IMR-90 (cell line): Measurements from ENCODE around the gene PLD1. TPM values are rescaled to one million over a fixed set of nuclear protein-coding genes. Genes with fewer than 3 reads are reported as not detected.
A peak's percentile ranks its signal among the peaks of the same experiment; 100 is the strongest.

ENCODE experiments used
- ATAC-seq: fragments of 200-7000 bp; cut with Tn5 transposase; 2 replicates; pipeline ENCODE4 v1.9.1; 2020; ENCODE audit warnings: low read depth, mild to moderate bottlenecking, moderate library complexity
- BruUV-seq: library from RNA; stranded (reverse); fragments of 400-500 nt; replicated peaks from 2 replicates; lab custom pipeline; 2021; lab: Mats Ljungman, UMichigan
- CTCF ChIA-PET: fragments of 300-600 bp; formaldehyde crosslinking; extraction: SDS; loops from one replicate; lab custom pipeline; 2021; ENCODE audit warnings: antibody characterized with exemption; lab: Yijun Ruan, JAX
- POLR2A ChIA-PET: fragments of 300-600 bp; sonication (Branson Sonifier 250); formaldehyde crosslinking; loops from one replicate; lab custom pipeline; 2022; ENCODE audit warnings: antibody characterized with exemption; ENCODE audit not compliant: unreplicated experiment; lab: Charles Lee
- DNase-seq: peaks from one replicate; pipeline ENCODE4 v3.0.0; 2013
- H2AFZ ChIP-seq: replicated peaks from 2 replicates; pipeline ENCODE3; 2013; ENCODE audit warnings: low read length, mild to moderate bottlenecking; ENCODE audit not compliant: poor library complexity
- H2AK5ac ChIP-seq: 2 replicates; pipeline ENCODE4 v1.6.1; 2013; ENCODE audit warnings: low read depth, low read length, inconsistent platforms
- H2AK9ac ChIP-seq: replicated peaks from 2 replicates; pipeline ENCODE3; 2013; ENCODE audit warnings: mild to moderate bottlenecking, low read depth, low read length, moderate library complexity; ENCODE audit not compliant: poor library complexity
- H2BK120ac ChIP-seq: 2 replicates; pipeline ENCODE4 v1.6.1; 2013; ENCODE audit warnings: low read depth, low read length, inconsistent platforms
- H2BK15ac ChIP-seq: 3 replicates; pipeline ENCODE4 v1.6.1; 2013; ENCODE audit warnings: low read depth, low read length, inconsistent platforms
- H2BK20ac ChIP-seq: 2 replicates; pipeline ENCODE4 v1.6.1; 2013; ENCODE audit warnings: low read depth, mild to moderate bottlenecking, inconsistent platforms, low read length, moderate library complexity
- H2BK5ac ChIP-seq: 2 replicates; pipeline ENCODE4 v1.6.1; 2013; ENCODE audit warnings: mild to moderate bottlenecking, low read depth, low read length, inconsistent platforms; ENCODE audit not compliant: poor library complexity, severe bottlenecking
- H3K14ac ChIP-seq: replicated peaks from 2 replicates; pipeline ENCODE4 v1.6.1; 2013; ENCODE audit warnings: low read depth, low read length, inconsistent platforms
- H3K18ac ChIP-seq: 2 replicates; pipeline ENCODE4 v1.6.1; 2013; ENCODE audit warnings: low read depth, low read length, control low read depth
- H3K23ac ChIP-seq: 2 replicates; pipeline ENCODE4 v1.6.1; 2013; ENCODE audit warnings: low read depth, low read length, inconsistent platforms
- H3K27ac ChIP-seq: 2 replicates; pipeline ENCODE4 v1.5.1; 2013; ENCODE audit warnings: mild to moderate bottlenecking, control low read depth, low read length; ENCODE audit not compliant: insufficient read depth
- H3K27me3 ChIP-seq: 2 replicates; pipeline ENCODE4 v1.6.1; 2013; ENCODE audit warnings: low read length; ENCODE audit not compliant: control insufficient read depth, insufficient read depth
- H3K36me3 ChIP-seq: 2 replicates; pipeline ENCODE4 v1.6.1; 2013; ENCODE audit warnings: low read length, mixed read lengths; ENCODE audit not compliant: control insufficient read depth, insufficient read depth
- H3K4ac ChIP-seq: 2 replicates; pipeline ENCODE4 v1.6.1; 2013; ENCODE audit warnings: low read depth, low read length, inconsistent platforms
- H3K4me1 ChIP-seq: 2 replicates; pipeline ENCODE4 v1.6.1; 2013; ENCODE audit warnings: low read length, mixed read lengths; ENCODE audit not compliant: control insufficient read depth, insufficient read depth
- H3K4me2 ChIP-seq: 2 replicates; pipeline ENCODE4 v1.6.1; 2013; ENCODE audit warnings: low read depth, mild to moderate bottlenecking, control low read depth, low read length, moderate library complexity
- H3K4me3 ChIP-seq: 2 replicates; pipeline ENCODE4 v1.5.1; 2013; ENCODE audit warnings: low read depth, mild to moderate bottlenecking, control low read depth, low read length, moderate library complexity; ENCODE audit not compliant: insufficient read depth
- H3K56ac ChIP-seq: 2 replicates; pipeline ENCODE4 v1.6.1; 2013; ENCODE audit warnings: low read length, inconsistent platforms; ENCODE audit not compliant: insufficient read depth; ENCODE audit errors: extremely low read depth
- H3K79me1 ChIP-seq, 2 experiments: 2 replicates each; pipeline ENCODE4 v1.6.1; 2013; ENCODE audit warnings: low read length in 2 of 2, inconsistent platforms in 1 of 2, low read depth in 1 of 2
- H3K9ac ChIP-seq: 2 replicates; pipeline ENCODE4 v1.6.1; 2013; ENCODE audit warnings: low read depth, low read length, control low read depth
- H3K9me1 ChIP-seq: 2 replicates; pipeline ENCODE4 v1.6.1; 2013; ENCODE audit warnings: low read length, inconsistent platforms; ENCODE audit not compliant: insufficient read depth
- H3K9me3 ChIP-seq: 2 replicates; pipeline ENCODE4 v1.6.1; 2013; ENCODE audit warnings: low read length; ENCODE audit not compliant: control insufficient read depth, insufficient read depth
- H4K20me1 ChIP-seq: 2 replicates; pipeline ENCODE4 v1.6.1; 2013; ENCODE audit warnings: low read length, inconsistent platforms; ENCODE audit not compliant: insufficient read depth
- H4K5ac ChIP-seq: 2 replicates; pipeline ENCODE4 v1.6.1; 2013; ENCODE audit warnings: mild to moderate bottlenecking, low read depth, low read length, control low read depth
- H4K8ac ChIP-seq, 2 experiments: 2 replicates each; pipeline ENCODE4 v1.6.1; 2013; ENCODE audit warnings: low read depth in 2 of 2, low read length in 2 of 2, control low read depth in 1 of 2, inconsistent platforms in 1 of 2
- H4K91ac ChIP-seq: 2 replicates; pipeline ENCODE4 v1.6.1; 2013; ENCODE audit warnings: low read depth, low read length, inconsistent platforms; ENCODE audit not compliant: insufficient read depth
- FOS ChIP-seq: fragments of 150-350 bp; IDR thresholded peaks from 2 replicates; pipeline ENCODE4 v1.6.1; 2016; ENCODE audit warnings: low read depth, low read length
- MXI1 ChIP-seq: IDR thresholded peaks from 2 replicates; pipeline ENCODE4 v1.6.1; 2012; ENCODE audit warnings: low read depth, mild to moderate bottlenecking, low read length, moderate library complexity, borderline replicate concordance
- WGBS, 2 experiments: methylation state at CpG; one replicate each; pipeline versions ENCODE4 v1.1.5 to v1.1.7; 2013; ENCODE audit warnings: missing lambda C conversion rate in 2 of 2; ENCODE audit not compliant: insufficient read length in 1 of 2; ENCODE audit errors: extremely low coverage in 2 of 2; 5-methylcytosine and 5-hydroxymethylcytosine counted together
- dilution Hi-C: fragments of 300-500 bp; cut with HindIII; formaldehyde crosslinking; loops from one replicate; pipeline ENCODE4 v1.14.3; 2018; ENCODE audit warnings: low sequenced_read_pairs; ENCODE audit not compliant: unreplicated experiment
- in situ Hi-C: fragments of 300-500 bp; cut with MboI; formaldehyde crosslinking; loops from 3 replicates; pipeline ENCODE4 v1.14.3; 2019; ENCODE audit warnings: low sequenced_read_pairs, inconsistent platforms, mixed read lengths
- intact Hi-C: fragments of 100-400 bp; cut with micrococcal nuclease; formaldehyde crosslinking; loops from 2 replicates; pipeline ENCODE4 v1.10.0; 2022
- polyA plus RNA-seq, 3 experiments: library from polyadenylated mRNA; depleted of rRNA; stranded (reverse); fragments of >200 nt; gene quantifications; 2 replicates each; pipeline ENCODE4 v1.2.3, GENCODE V29; 2012; ENCODE audit warnings: low replicate concordance in 1 of 3
- total RNA-seq: library from RNA; depleted of rRNA; stranded (reverse); fragments of >200 nt; gene quantifications from 2 replicates; pipeline ENCODE4 v1.2.3, GENCODE V29; 2012

PLD1 gene
- total and polyA plus RNA-seq, 2 of the 4 experiments (the other 2 are of a cell fraction): 3.3 to 9.7 TPM

DNA sequence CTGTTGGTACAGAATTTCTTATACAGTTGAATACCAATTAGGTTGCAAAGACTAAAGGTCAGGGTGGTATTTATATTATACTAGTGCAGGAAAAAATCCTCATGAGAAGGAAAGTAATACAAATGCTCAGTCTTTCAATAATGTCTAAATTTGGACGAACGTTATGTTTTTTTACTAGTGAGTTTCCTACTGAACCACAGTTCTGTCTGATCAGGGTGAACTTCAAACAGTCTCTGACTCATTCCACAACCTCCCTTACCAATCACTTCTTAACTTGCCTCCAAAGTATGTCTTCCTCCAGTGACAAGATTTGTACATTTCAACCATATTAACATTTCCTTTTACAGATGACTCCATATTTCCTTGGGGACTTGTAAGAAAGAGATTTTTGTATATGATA lies 36.3 kb upstream of the PLD1 start:
- no peak overlapping the region for H2AK9ac ChIP-seq
- H4K91ac ChIP-seq: no peak overlapping the region
- no peak overlapping the region for H2BK20ac ChIP-seq
- intact Hi-C loops: no loop called here
- no peak overlapping the region for H2AK5ac ChIP-seq
- BruUV-seq: no TSS peak
- no peak overlapping the region for H4K5ac ChIP-seq
- H4K20me1 ChIP-seq: no peaks in the 10 kb centered on the region
- peak overlapping the region; percentile 90 for H2BK5ac ChIP-seq
- no CpG with 5 or more reads among the region's 2 CpGs for WGBS, 2 experiments
- H3K36me3 ChIP-seq: no peaks in the 10 kb centered on the region
- H3K4me1 ChIP-seq: peaks cover 12% of the 10 kb centered on the region
- no peak overlapping the region for H3K27ac ChIP-seq
- ATAC-seq (peak; percentile 92), DNase-seq (peak; percentile 91)
- no peak overlapping the region for H3K23ac ChIP-seq
- H2AFZ ChIP-seq: no peak overlapping the region
- H3K27me3 ChIP-seq: no peaks in the 10 kb centered on the region
- no peak overlapping the region; a peak in 1 of 4 replicates for H4K8ac ChIP-seq
- H3K14ac ChIP-seq: no peak overlapping the region
- POLR2A ChIA-PET: no interaction called here
- H3K9me1 ChIP-seq: peaks cover 3% of the 10 kb centered on the region
- H2BK15ac ChIP-seq: no peak overlapping the region
- H3K56ac ChIP-seq: no peak overlapping the region
- H3K4me2 ChIP-seq: peak overlapping the region; percentile 46; the same call in 1 of the 2 replicates
- no peaks in the 10 kb centered on the region for H3K79me1 ChIP-seq
- no peak overlapping the region for H3K4ac ChIP-seq
- H3K4me3 ChIP-seq: no peak overlapping the region
- in situ Hi-C loops: no loop called here
- H3K9ac ChIP-seq: no peak overlapping the region
- peak overlapping the region; percentile 22; the same call in 1 of the 2 replicates for H2BK120ac ChIP-seq
- CTCF ChIA-PET: no interaction called here
- no peak for TF ChIP-seq MXI1
- TF ChIP-seq FOS: peak; percentile 31; the same call in 1 of the 2 replicates
- no peak overlapping the region for H3K18ac ChIP-seq
- dilution Hi-C loops: no loop called here
- H3K9me3 ChIP-seq: no peaks in the 10 kb centered on the region
